Caco-2 (cell line): Measurements from ENCODE around the gene PPP2R2B. TPM values are rescaled to one million over a fixed set of nuclear protein-coding genes. Genes with fewer than 3 reads are reported as not detected.

Experiments
- BruUV-seq: library from RNA; stranded (reverse); fragments of 400-500 nt; replicated peaks from 2 replicates; lab custom pipeline; 2021; lab: Mats Ljungman, UMichigan
- CTCF ChIA-PET: fragments of 300-600 bp; sonication (Branson Sonifier 250); formaldehyde crosslinking; loops from one replicate; lab custom pipeline; 2022; ENCODE audit warnings: antibody characterized with exemption; lab: Charles Lee
- POLR2A ChIA-PET: fragments of 300-600 bp; sonication (Branson Sonifier 250); formaldehyde crosslinking; loops from one replicate; lab custom pipeline; 2022; ENCODE audit warnings: antibody characterized with exemption; lab: Charles Lee
- DNase-seq, 2 experiments: peaks; one replicate each; pipeline versions ENCODE4 v3.0.0 to v3.0.0-alpha.2; 2020 to 2022
- H3K27me3 ChIP-seq: replicated peaks from 2 replicates; pipeline ENCODE4 v1.6.0; 2011; ENCODE audit warnings: low read length; ENCODE audit not compliant: control insufficient read depth, insufficient read depth
- H3K36me3 ChIP-seq: 2 replicates; pipeline ENCODE4 v1.5.1; 2011; ENCODE audit warnings: low read length; ENCODE audit not compliant: control insufficient read depth, insufficient read depth
- H3K4me1 ChIP-seq: fragments of 250-450 bp; sonication (Bioruptor Pico); 2 replicates; pipeline ENCODE4 v1.5.1; 2020; ENCODE audit warnings: mild to moderate bottlenecking
- H3K4me3 ChIP-seq: 2 replicates; pipeline ENCODE4 v1.5.1; 2011; ENCODE audit warnings: low read depth, mild to moderate bottlenecking, control low read depth, low read length
- H3K9me3 ChIP-seq: fragments of 250-450 bp; sonication (Bioruptor Pico); 2 replicates; pipeline ENCODE4 v1.5.1; 2020; ENCODE audit warnings: mild to moderate bottlenecking, moderate library complexity
- H3K27ac Mint-ChIP-seq: one replicate; pipeline ENCODE4 v1.8.0; 2022; ENCODE audit warnings: mixed read lengths; ENCODE audit not compliant: unreplicated experiment
- H3K27me3 Mint-ChIP-seq: one replicate; pipeline ENCODE4 v1.8.0; 2022; ENCODE audit warnings: mixed read lengths; ENCODE audit not compliant: insufficient read depth, unreplicated experiment
- H3K36me3 Mint-ChIP-seq: one replicate; pipeline ENCODE4 v1.8.0; 2022; ENCODE audit warnings: mild to moderate bottlenecking, mixed read lengths; ENCODE audit not compliant: insufficient read depth, unreplicated experiment
- H3K4me1 Mint-ChIP-seq: one replicate; pipeline ENCODE4 v1.8.0; 2022; ENCODE audit warnings: low read depth, mixed read lengths; ENCODE audit not compliant: unreplicated experiment
- H3K4me3 Mint-ChIP-seq: one replicate; pipeline ENCODE4 v1.8.0; 2022; ENCODE audit warnings: mild to moderate bottlenecking, moderate library complexity, mixed read lengths; ENCODE audit not compliant: unreplicated experiment
- H3K9me3 Mint-ChIP-seq: one replicate; pipeline ENCODE4 v1.8.0; 2022; ENCODE audit warnings: mixed read lengths; ENCODE audit not compliant: unreplicated experiment
- intact Hi-C: fragments of 100-400 bp; cut with micrococcal nuclease; formaldehyde crosslinking; loops from one replicate; pipeline ENCODE4 v1.10.0; 2022; ENCODE audit not compliant: unreplicated experiment
- total RNA-seq: library from RNA; stranded (reverse); gene quantifications from 2 replicates; pipeline ENCODE4 v1.2.3, GENCODE V29; 2022
- TF ChIP-seq, protein P1 (sequence below), 2 experiments: fragments of 200-600 bp in 1 of 2; IDR thresholded peaks; 1 replicate in 1 of 2; 2 replicates in 1 of 2; pipeline versions ENCODE4 v1.5.1 to v1.8.0; 2011 to 2022; ENCODE audit warnings: antibody characterized with exemption in 1 of 2, control low read depth in 1 of 2, inconsistent platforms in 1 of 2, low read depth in 1 of 2, low read length in 1 of 2, mild to moderate bottlenecking in 1 of 2, moderate library complexity in 1 of 2; ENCODE audit not compliant: insufficient read depth in 1 of 2, severe bottlenecking in 1 of 2, unreplicated experiment in 1 of 2

PPP2R2B gene
- total RNA-seq, 1 experiment from 2014 or later, result 9.8 TPM

DNA sequence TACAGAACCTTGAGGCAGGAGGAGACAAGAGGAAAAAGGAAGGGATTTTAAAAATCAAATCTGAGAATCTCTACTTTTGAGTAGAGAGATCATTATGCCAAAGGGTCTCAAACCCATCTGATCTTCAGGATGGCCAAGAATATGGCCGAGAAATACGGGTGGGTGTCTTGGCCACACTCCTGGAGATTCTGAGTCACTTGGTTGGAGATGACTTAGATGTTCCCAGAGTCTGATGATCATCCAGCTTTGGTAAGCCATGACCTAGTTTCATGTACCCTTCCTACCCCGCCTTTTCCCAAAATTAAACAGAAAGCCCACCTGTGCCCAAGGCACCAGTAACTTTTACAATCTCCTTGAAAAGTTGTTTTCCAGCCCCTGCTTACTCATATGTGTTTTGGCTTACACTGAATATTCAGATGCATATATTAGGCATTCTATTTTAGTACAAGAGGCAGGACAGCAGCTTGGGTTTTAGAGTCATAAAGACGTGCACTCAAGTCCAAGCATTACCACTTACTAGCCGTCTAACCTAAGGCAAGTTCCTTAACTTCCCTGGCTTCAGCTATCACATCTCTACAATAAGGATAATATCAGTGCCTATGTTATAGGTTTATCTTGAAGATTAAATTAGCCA, 195.5 kb downstream of the PPP2R2B start:
- no peaks in the 10 kb centered on the region for H3K36me3 ChIP-seq
- no peak overlapping the region for H3K4me3 ChIP-seq
- Mint-ChIP-seq H3K27ac (no peak overlapping the region), H3K36me3 (no peaks in the 10 kb centered on the region), H3K9me3 (no peaks in the 10 kb centered on the region), H3K4me3 (no peak overlapping the region), H3K27me3 (peaks cover 7% of the 10 kb centered on the region), H3K4me1 (no peaks in the 10 kb centered on the region)
- H3K27me3 ChIP-seq, result no peaks in the 10 kb centered on the region
- no peaks in the 10 kb centered on the region for H3K9me3 ChIP-seq
- no peaks in the 10 kb centered on the region for H3K4me1 ChIP-seq
- TF ChIP-seq, protein P1, sequence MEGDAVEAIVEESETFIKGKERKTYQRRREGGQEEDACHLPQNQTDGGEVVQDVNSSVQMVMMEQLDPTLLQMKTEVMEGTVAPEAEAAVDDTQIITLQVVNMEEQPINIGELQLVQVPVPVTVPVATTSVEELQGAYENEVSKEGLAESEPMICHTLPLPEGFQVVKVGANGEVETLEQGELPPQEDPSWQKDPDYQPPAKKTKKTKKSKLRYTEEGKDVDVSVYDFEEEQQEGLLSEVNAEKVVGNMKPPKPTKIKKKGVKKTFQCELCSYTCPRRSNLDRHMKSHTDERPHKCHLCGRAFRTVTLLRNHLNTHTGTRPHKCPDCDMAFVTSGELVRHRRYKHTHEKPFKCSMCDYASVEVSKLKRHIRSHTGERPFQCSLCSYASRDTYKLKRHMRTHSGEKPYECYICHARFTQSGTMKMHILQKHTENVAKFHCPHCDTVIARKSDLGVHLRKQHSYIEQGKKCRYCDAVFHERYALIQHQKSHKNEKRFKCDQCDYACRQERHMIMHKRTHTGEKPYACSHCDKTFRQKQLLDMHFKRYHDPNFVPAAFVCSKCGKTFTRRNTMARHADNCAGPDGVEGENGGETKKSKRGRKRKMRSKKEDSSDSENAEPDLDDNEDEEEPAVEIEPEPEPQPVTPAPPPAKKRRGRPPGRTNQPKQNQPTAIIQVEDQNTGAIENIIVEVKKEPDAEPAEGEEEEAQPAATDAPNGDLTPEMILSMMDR (IDR thresholded peaks at IDR 0.05; ENCODE audit: insufficient read depth in 1 of 2, low read depth in 1 of 2, low read length in 1 of 2, severe bottlenecking in 1 of 2, unreplicated experiment in 1 of 2), result no peak
- CTCF ChIA-PET, result no interaction called here
- intact Hi-C loops, result no loop called here
- POLR2A ChIA-PET, result no interaction called here
- DNase-seq, result no peak
- BruUV-seq, result no TSS peak

- no peaks in the 10 kb centered on the region for H3K36me3 ChIP-seq
- H3K4me1 Mint-ChIP-seq, result no peaks in the 10 kb centered on the region
- H3K36me3 Mint-ChIP-seq, result no peaks in the 10 kb centered on the region
- no peak for DNase-seq
- no peak overlapping the region for H3K4me3 ChIP-seq
- ChIA-PET POLR2A (no interaction called here), CTCF (no interaction called here)
- BruUV-seq, result no TSS peak
- H3K9me3 Mint-ChIP-seq, result no peaks in the 10 kb centered on the region
- no peaks in the 10 kb centered on the region for H3K9me3 ChIP-seq
- TF ChIP-seq, protein P1 (IDR thresholded peaks at IDR 0.05; ENCODE audit: insufficient read depth in 1 of 2, low read depth in 1 of 2, low read length in 1 of 2, severe bottlenecking in 1 of 2, unreplicated experiment in 1 of 2), result no peak
- H3K27ac Mint-ChIP-seq, result no peak overlapping the region
- intact Hi-C loops, result no loop called here
- no peak overlapping the region for H3K4me3 Mint-ChIP-seq
- H3K27me3 Mint-ChIP-seq, result peaks cover 7% of the 10 kb centered on the region
- H3K4me1 ChIP-seq, result no peaks in the 10 kb centered on the region
- H3K27me3 ChIP-seq, result no peaks in the 10 kb centered on the region
Observed at GRCh38 chr5:146681585-146682105, 196.9 kb downstream of the PPP2R2B start.

- TF ChIP-seq, protein P1 (IDR thresholded peaks at IDR 0.05; ENCODE audit: insufficient read depth in 1 of 2, low read depth in 1 of 2, low read length in 1 of 2, severe bottlenecking in 1 of 2, unreplicated experiment in 1 of 2), result no peak
- ChIA-PET CTCF (no interaction called here), POLR2A (no interaction called here)
- H3K4me3 Mint-ChIP-seq, result no peak overlapping the region
- peaks cover 5% of the 10 kb centered on the region for H3K27me3 Mint-ChIP-seq
- Histone ChIP-seq H3K27me3 (no peaks in the 10 kb centered on the region), H3K4me1 (no peaks in the 10 kb centered on the region), H3K9me3 (no peaks in the 10 kb centered on the region), H3K4me3 (no peak overlapping the region), H3K36me3 (no peaks in the 10 kb centered on the region)
- BruUV-seq, result no TSS peak
- no peaks in the 10 kb centered on the region for H3K4me1 Mint-ChIP-seq
- DNase-seq, result no peak
- H3K9me3 Mint-ChIP-seq, result no peaks in the 10 kb centered on the region
- no peaks in the 10 kb centered on the region for H3K36me3 Mint-ChIP-seq
- intact Hi-C loops, result no loop called here
- no peak overlapping the region for H3K27ac Mint-ChIP-seq
Observed at GRCh38 chr5:146680846-146681584, 197.5 kb downstream of the PPP2R2B start.
